ENCODE results near the gene CES2.
"Not testable (repeated sequence)": the region's sequence is repeated elsewhere in the genome, so short reads cannot be mapped to it uniquely, and the experiment has no call there.

Gene CES2

GRCh38 chr16:66935314-66936011 lies at the start of gene CES2:
CES2 (plus strand) TSS chr16:66935516; CDS start chr16:66935636, 120 bp downstream.
- DNase-seq, result no peak

- DNase-seq, result no peak
Measured at GRCh38 chr16:66886321-66886720, 49.0 kb upstream of the CES2 start.

GRCh38 chr16:66886914-66887313 lies 48.4 kb upstream of the CES2 start:
- no peak for DNase-seq

- DNase-seq, result no peak
Measured at GRCh38 chr16:66888647-66889615, 46.4 kb upstream of the CES2 start.

- DNase-seq, result no peak
Measured at GRCh38 chr16:66889622-66890021, 45.7 kb upstream of the CES2 start.

- DNase-seq, result no peak
Measured at GRCh38 chr16:66890799-66891198, 44.5 kb upstream of the CES2 start.

GRCh38 chr16:66891360-66891759 lies 44.0 kb upstream of the CES2 start:
- no peak for DNase-seq

GRCh38 chr16:66891797-66892196 lies 43.5 kb upstream of the CES2 start:
- no peak for DNase-seq

- no peak for DNase-seq
Measured at GRCh38 chr16:66894055-66894454, 41.3 kb upstream of the CES2 start.

- peak; percentile 64 for DNase-seq
Measured at GRCh38 chr16:66894948-66895688, 40.2 kb upstream of the CES2 start.

- DNase-seq, result no peak
Measured at GRCh38 chr16:66895689-66895979, 39.7 kb upstream of the CES2 start.

- DNase-seq, result no peak
Measured at GRCh38 chr16:66895999-66896398, 39.3 kb upstream of the CES2 start.

GRCh38 chr16:66896682-66897081 lies 38.6 kb upstream of the CES2 start:
- DNase-seq, result not testable (repeated sequence)

- peak; percentile 45 for DNase-seq
Measured at GRCh38 chr16:66898207-66898606, 37.1 kb upstream of the CES2 start.

GRCh38 chr16:66898933-66899309 lies 36.4 kb upstream of the CES2 start:
- no peak for DNase-seq

GRCh38 chr16:66899310-66899944 lies 35.9 kb upstream of the CES2 start:
- DNase-seq, result no peak

GRCh38 chr16:66899945-66900710 lies 35.2 kb upstream of the CES2 start:
- DNase-seq, result peak; percentile 73

- DNase-seq, result no peak
Measured at GRCh38 chr16:66900721-66901441, 34.4 kb upstream of the CES2 start.

- no peak for DNase-seq
Measured at GRCh38 chr16:66901626-66902025, 33.7 kb upstream of the CES2 start.

GRCh38 chr16:66902648-66903543 lies 32.4 kb upstream of the CES2 start:
- no peak for DNase-seq

Measured in fibroblast of skin of right quadriceps (primary cell).